HG02852 (cell line): ENCODE results near the gene CAP1.
"Not testable (repeated sequence)": the region's sequence is repeated elsewhere in the genome, so short reads cannot be mapped to it uniquely, and the experiment has no call there.

Experiments
- ATAC-seq: cut with Tn5 transposase; IDR thresholded peaks from one replicate; pipeline ENCODE4 v1.9.1; 2021; ENCODE audit warnings: mild to moderate bottlenecking, moderate library complexity; ENCODE audit not compliant: unreplicated experiment

CAP1 gene

GRCh38 chr1:40058097-40058452 is 17.5 kb downstream of the CAP1 start:
- ATAC-seq: no peak

DNA sequence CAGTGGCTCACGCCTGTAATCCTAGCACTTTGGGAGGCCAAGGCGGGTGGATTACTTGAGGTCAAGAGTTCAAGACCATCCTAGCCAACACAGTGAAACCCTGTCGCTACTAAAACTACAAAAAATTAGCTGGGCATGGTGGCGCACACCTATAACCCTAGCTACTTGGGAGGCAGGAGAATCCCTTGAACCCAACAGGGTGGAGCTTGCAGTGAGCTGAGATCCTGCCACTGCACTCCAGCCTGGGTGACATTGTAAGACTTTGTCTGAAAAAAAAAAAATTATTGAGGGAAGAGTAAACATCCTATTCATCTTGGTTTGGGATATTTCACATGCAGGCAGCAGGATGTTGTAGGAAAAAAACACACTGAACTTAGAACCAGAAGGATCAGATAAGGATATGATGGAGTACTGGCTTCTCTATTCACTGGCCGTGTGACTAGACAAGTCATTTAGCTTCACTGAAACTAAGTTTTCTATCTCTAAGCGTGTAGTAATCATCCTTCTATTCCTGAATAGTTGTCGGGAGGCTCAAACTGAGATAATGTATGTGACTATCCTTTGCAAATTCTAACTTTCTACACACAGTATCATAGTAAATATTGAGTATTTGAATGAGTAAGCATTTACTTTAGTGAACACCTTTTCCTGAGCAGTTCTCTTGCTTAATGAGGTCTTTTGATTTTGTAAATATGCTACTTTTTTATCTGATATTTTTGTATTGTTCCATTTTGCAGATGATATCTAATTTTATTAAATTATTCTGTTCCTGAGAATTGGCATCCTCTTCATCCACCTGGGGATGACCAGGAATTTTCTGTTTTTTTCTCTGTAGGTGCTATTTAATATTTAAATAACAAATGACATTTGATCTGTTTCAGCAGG is 18.2 kb downstream of the CAP1 start:
- ATAC-seq: no peak

GRCh38 chr1:40059338-40059959 is 18.9 kb downstream of the CAP1 start:
- no peak for ATAC-seq

- no peak for ATAC-seq
Measured at GRCh38 chr1:40059960-40060750, 19.6 kb downstream of the CAP1 start.

GRCh38 chr1:40064797-40065499 is 24.4 kb downstream of the CAP1 start:
- peak; percentile 88 for ATAC-seq

DNA sequence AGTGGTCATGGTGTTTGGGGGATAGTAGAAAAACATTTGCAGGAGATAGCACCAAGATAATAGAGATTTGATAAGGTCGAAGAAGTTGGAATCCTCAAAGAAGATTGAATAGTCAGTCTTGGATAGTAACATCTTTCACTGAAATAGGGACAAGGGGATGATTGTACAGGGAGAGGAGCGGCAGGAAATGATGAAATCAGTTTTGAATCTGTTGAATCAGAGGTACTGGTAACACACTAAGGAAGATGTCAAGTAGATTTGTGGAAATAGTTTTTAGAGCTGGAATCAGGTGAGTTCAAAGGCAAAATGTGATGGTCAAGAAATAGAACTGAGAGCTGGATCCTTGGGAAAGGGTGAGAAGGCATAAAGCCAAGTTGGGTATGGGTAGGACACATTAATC is 26.5 kb downstream of the CAP1 start:
- ATAC-seq: no peak

GRCh38 chr1:40067851-40068250 is 27.3 kb downstream of the CAP1 start:
- no peak for ATAC-seq

GRCh38 chr1:40072142-40072541 is 31.6 kb downstream of the CAP1 start:
- ATAC-seq: no peak

GRCh38 chr1:40073062-40073461 is 32.5 kb downstream of the CAP1 start:
- no peak for ATAC-seq

DNA sequence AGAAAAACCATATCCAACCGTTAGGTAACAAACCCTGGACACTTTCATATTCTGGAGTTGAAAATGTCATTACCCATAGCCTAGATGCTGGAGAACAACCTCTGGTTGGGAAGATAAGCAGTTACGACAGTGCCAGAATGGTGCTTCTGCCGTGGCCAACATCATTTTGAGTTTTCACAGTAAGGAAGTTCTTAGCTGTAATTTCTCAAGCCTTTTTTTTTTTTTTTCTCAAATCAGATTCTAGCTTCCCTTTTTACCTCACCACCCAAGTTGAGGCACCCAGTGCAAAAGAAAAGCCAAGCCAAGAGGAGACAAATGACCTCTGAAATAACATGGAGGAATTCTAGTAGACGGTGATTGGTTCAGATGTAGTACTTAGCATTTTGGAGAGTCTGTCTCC is 34.7 kb downstream of the CAP1 start:
- no peak for ATAC-seq

GRCh38 chr1:40076895-40077312 is 36.4 kb downstream of the CAP1 start:
- ATAC-seq: no peak

DNA sequence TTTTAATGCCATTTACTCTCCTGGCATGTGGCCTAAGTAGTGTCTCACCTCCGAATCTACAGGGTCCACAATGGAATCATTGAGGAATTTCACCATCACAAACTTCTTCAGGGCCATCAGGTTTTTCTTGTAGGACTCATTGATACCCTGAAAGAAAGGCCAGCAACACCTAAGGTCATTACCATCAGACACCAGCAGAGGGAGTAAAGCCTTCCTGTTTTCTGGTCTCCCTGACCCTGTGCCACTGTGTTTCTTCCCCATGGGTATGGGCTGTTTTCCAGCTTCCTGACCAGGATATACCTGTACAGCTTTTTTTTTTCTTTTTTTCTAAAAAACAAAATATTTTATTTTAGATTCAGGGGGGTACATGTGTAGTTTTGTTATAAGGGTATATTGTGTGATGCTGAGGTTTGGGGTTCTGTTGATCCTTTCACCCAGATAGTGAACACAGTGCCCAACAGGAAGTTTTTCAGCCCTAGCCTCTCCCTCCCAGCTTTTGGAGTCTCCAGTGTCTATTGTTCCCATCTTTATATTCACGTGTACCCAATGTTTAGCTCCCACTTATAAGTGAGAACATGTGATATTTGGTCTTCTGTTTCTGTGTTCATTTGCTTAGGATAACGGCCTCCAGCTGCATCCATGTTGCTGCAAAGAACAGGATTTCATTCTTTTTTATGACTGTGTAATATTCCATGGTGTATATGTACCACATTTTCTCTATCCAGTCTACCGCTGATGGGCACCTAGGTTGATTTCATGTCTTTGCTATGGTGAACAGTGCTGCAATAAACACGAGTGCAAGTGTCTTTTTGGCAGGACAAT is 38.2 kb downstream of the CAP1 start:
- ATAC-seq: no peak

DNA sequence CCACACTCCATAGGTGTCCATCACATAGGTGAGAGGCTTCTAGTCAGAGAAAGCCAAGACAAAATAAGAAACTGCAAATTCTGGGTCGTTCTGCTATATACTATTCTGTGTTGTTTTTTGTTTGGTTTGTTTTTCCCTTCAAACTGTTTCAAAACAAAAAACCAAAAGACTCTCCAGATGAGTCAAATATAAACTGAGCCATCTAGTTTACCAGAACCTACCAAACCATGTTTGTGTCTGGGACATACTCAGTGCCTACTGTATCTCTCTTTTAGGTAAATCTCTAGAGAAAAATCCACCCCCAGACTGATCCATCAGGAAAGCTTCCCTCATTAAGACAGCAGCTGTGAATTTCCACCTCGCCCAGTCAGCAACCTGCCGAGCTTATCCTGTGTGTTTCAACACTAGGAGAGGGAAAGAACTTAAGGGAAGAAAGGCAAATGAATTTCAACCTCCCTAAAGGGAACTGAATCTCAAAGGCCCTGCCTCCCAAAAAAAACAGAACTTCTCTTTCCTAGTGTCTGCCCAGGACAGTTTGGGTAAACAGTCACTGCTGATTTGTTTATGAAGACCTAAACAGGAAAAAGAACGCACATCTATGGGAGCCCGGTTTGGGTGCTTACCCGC is 39.4 kb downstream of the CAP1 start:
- ATAC-seq: no peak

- no peak for ATAC-seq
Measured at GRCh38 chr1:40081871-40082270, 41.3 kb downstream of the CAP1 start.

GRCh38 chr1:40084750-40085149 is 44.2 kb downstream of the CAP1 start:
- not testable (repeated sequence) for ATAC-seq

GRCh38 chr1:40090652-40091355 is 50.3 kb downstream of the CAP1 start:
- no peak for ATAC-seq

- ATAC-seq: no peak
Measured at GRCh38 chr1:40092241-40092640, 51.7 kb downstream of the CAP1 start.

GRCh38 chr1:40092706-40093639 is 52.4 kb downstream of the CAP1 start:
- ATAC-seq: no peak
